ENCODE results near the gene UQCC2.

The UQCC2 gene

GRCh38 chr6:33656844-33657243, 54.7 kb downstream of the UQCC2 start:
- DNase-seq (ENCODE audit: low read depth in 3 of 3), result no peak

DNA sequence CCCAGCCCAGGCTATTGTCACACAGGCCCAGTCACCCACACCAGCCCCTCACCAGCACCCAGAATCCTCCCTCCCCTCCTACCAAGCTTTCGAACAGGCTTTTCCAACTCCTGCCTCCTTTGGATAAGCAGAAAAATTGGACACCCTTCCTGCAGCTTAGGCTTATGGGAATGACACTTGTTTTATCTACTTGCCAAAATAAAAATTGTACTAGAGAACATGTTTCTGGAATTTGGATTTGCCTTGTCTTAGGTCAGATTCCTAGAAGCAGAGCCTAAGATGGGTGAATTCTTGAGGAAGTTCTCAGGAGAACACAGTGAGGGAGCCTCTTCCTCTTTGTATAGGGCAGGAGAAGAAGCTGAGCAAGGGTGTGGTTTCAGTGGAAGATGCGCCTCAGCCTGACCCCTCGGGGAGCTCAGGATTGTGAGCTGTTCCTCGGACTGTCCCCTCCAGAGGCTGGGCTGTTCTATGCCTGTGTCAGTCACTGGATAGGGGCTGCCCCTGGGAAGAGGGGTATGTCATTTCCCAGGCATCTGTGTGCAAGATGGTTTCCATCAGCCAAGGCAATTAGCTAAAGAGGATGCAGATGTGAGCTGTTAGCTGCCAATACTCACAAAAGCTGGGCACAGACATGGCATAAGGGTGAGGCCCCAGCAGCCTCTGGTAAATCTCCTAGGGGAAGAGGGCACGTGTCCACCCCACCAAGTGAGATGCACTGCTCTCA, 56.5 kb downstream of the UQCC2 start:
- no peak for DNase-seq (ENCODE audit: low read depth in 3 of 3)

GRCh38 chr6:33652002-33652401, 59.5 kb downstream of the UQCC2 start:
- DNase-seq (ENCODE audit: low read depth in 3 of 3), result no peak

DNA sequence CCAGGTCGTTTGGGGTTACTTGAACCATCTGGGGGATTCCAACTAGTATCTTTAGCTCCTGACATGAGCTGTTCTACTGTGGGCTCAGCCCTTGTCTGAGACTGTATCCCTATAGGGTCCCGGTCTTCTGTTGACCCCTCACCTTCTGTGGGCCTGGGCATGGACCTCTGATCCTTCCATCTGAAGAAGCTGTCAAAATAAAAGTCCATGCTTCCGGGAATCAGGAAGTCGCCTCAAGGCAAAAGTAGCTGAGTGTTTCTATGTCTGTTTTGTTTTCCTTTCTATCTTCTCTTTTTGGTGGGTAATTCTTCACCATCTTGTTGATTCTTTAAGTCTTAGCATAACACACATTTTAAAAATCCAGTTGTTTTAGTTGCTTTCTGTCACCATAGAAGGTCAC, 60.1 kb downstream of the UQCC2 start:
- DNase-seq (ENCODE audit: low read depth in 3 of 3), result no peak

All from stimulated activated CD4-positive, alpha-beta T cell treated with anti-CD3 and anti-CD28 coated beads, TNF-alpha, amount 100 ng/mL, for 4 hours (primary cell).